T-cell (primary cell): ENCODE results near the gene UVRAG. TPM values are rescaled to one million over a fixed set of nuclear protein-coding genes. Genes with fewer than 3 reads are reported as not detected.
"Not testable (repeated sequence)": the region's sequence is repeated elsewhere in the genome, so short reads cannot be mapped to it uniquely, and the experiment has no call there.

Experiments
- ATAC-seq, 4 experiments: fragments of 200-7000 bp in 3 of 4; fragments of 150-1000 bp in 1 of 4; cut with Tn5 transposase; replicated peaks in 1 of 4; 1 replicate in 3 of 4; 2 replicates in 1 of 4; pipeline ENCODE4 v1.10.0; 2021; ENCODE audit warnings: moderate library complexity in 3 of 4, mild to moderate bottlenecking in 2 of 4, moderate number of reproducible peaks in 1 of 4
- CTCF ChIA-PET, 2 donors: fragments of 300-600 bp; sonication (Branson Sonifier 250); formaldehyde crosslinking; loops; one replicate each; lab custom pipeline; 2022; ENCODE audit warnings: antibody characterized with exemption in 2 of 2; lab: Charles Lee
- POLR2A ChIA-PET, 2 donors: fragments of 300-600 bp; sonication (Branson Sonifier 250); formaldehyde crosslinking; loops; one replicate each; lab custom pipeline; 2022; ENCODE audit warnings: antibody characterized with exemption in 2 of 2; lab: Charles Lee
- DNase-seq, 35 experiments: peaks; one replicate each; pipeline versions ENCODE4 v3.0.0 to v3.0.0-alpha.2; 2013 to 2023
- H3K27ac ChIP-seq: one replicate; pipeline ENCODE4 v1.5.1; 2013; ENCODE audit warnings: low read length
- H3K27me3 ChIP-seq, 2 experiments: replicated peaks in 1 of 2; 1 replicate in 1 of 2; 2 replicates in 1 of 2; pipeline versions ENCODE4 v1.6.1 to v1.7.0; 2013; ENCODE audit warnings: low read length in 1 of 2, mixed read lengths in 1 of 2; ENCODE audit not compliant: control insufficient read depth in 2 of 2, insufficient read depth in 2 of 2; ENCODE audit errors: extremely low read depth in 1 of 2
- H3K36me3 ChIP-seq, 2 donors: 1 replicate in 1 of 2; 2 replicates in 1 of 2; pipeline versions ENCODE4 v1.6.1 to v1.7.0; 2013; ENCODE audit warnings: low read length in 1 of 2; ENCODE audit not compliant: control insufficient read depth in 2 of 2, insufficient read depth in 1 of 2; ENCODE audit errors: extremely low read depth in 1 of 2
- H3K4me1 ChIP-seq, 2 experiments: 1 replicate in 1 of 2; 2 replicates in 1 of 2; pipeline versions ENCODE4 v1.6.1 to v1.7.0; 2013; ENCODE audit warnings: low read length in 2 of 2, mixed read lengths in 1 of 2; ENCODE audit not compliant: insufficient read depth in 2 of 2, control insufficient read depth in 1 of 2; ENCODE audit errors: extremely low read depth in 1 of 2
- H3K4me3 ChIP-seq, 2 donors: 1 replicate in 1 of 2; 2 replicates in 1 of 2; pipeline versions ENCODE4 v1.5.1 to v1.7.0; 2013; ENCODE audit warnings: mild to moderate bottlenecking in 2 of 2, low read length in 1 of 2, moderate library complexity in 1 of 2; ENCODE audit not compliant: control insufficient read depth in 1 of 2; ENCODE audit errors: extremely low read depth in 1 of 2
- H3K9me3 ChIP-seq: 2 replicates; pipeline ENCODE4 v1.7.0; 2013
- H3K27ac Mint-ChIP-seq, 2 donors: one replicate each; pipeline ENCODE4 v1.8.0; 2020 to 2021; ENCODE audit warnings: mild to moderate bottlenecking in 2 of 2, mixed read lengths in 2 of 2
- H3K27me3 Mint-ChIP-seq, 2 donors: one replicate each; pipeline ENCODE4 v1.8.0; 2021 to 2022; ENCODE audit warnings: mixed read lengths in 2 of 2
- H3K36me3 Mint-ChIP-seq: one replicate; pipeline ENCODE4 v1.8.0; 2021; ENCODE audit warnings: mixed read lengths
- H3K4me1 Mint-ChIP-seq, 3 donors: one replicate each; pipeline ENCODE4 v1.8.0; 2020 to 2022; ENCODE audit warnings: mixed read lengths in 3 of 3, mild to moderate bottlenecking in 1 of 3
- H3K4me3 Mint-ChIP-seq, 3 donors: one replicate each; pipeline ENCODE4 v1.8.0; 2020 to 2022; ENCODE audit warnings: mild to moderate bottlenecking in 3 of 3, mixed read lengths in 3 of 3, moderate library complexity in 3 of 3
- H3K9me3 Mint-ChIP-seq, 3 donors: one replicate each; pipeline ENCODE4 v1.8.0; 2020 to 2022; ENCODE audit warnings: mixed read lengths in 3 of 3
- WGBS: methylation state at CpG from one replicate; pipeline ENCODE4 v1.1.5; 2013; ENCODE audit warnings: missing lambda C conversion rate; ENCODE audit not compliant: insufficient coverage; 5-methylcytosine and 5-hydroxymethylcytosine counted together
- total RNA-seq, 35 experiments: library from RNA in 6 of 35; stranded (reverse) in 6 of 35; fragments of 120-200 nt in 1 of 35; gene quantifications; one replicate each; pipeline versions ENCODE4 v1.2.1 to v1.2.4 and lab custom pipeline; 2013 to 2026

The UVRAG gene
- total RNA-seq, 5 donors from 2014 or later (not counting 1 experiment from before 2014, with no cell fraction given): 22.4 to 32.8 (median 27.6) TPM

- H3K36me3 Mint-ChIP-seq: peaks cover 34% of the 10 kb centered on the region
- POLR2A ChIA-PET, H3K27me3 ChIP-seq, H3K27ac Mint-ChIP-seq, H3K27ac ChIP-seq, CTCF ChIA-PET, ATAC-seq, H3K9me3 Mint-ChIP-seq, H3K27me3 Mint-ChIP-seq, H3K4me1 ChIP-seq, H3K9me3 ChIP-seq, H3K4me3 ChIP-seq: not testable (repeated sequence)
- DNase-seq: peak in 7 of 35 experiments; percentile 1 to 32 (median 13)
- peaks cover 4 to 13% of the 10 kb centered on the region in 2 donors for H3K36me3 ChIP-seq
- peaks cover 32 to 56% (median 43%) of the 10 kb centered on the region in 3 donors for H3K4me1 Mint-ChIP-seq
- H3K4me3 Mint-ChIP-seq: peak overlapping the region in 2 of 3 donors; percentile 17 to 69
- 89% methylated on average over 11 of the region's 22 CpGs for WGBS
These were observed 164.5 kb downstream of the UVRAG start for GRCh38 chr11:75979479-75980027.

- Mint-ChIP-seq H3K4me1 (peaks cover 32 to 56% (median 42%) of the 10 kb centered on the region in 3 donors), H3K27me3 (no peaks in the 10 kb centered on the region), H3K4me3 (peak overlapping the region in 2 of 3 donors; percentile 17 to 69), H3K36me3 (peaks cover 38% of the 10 kb centered on the region), H3K27ac (no peak overlapping the region), H3K9me3 (no peaks in the 10 kb centered on the region)
- Histone ChIP-seq H3K9me3 (no peaks in the 10 kb centered on the region), H3K4me3 (no peak overlapping the region), H3K36me3 (peaks cover 4 to 15% of the 10 kb centered on the region in 2 donors), H3K27me3 (no peaks in the 10 kb centered on the region), H3K4me1 (no peaks in the 10 kb centered on the region), H3K27ac (no peak overlapping the region)
- CTCF ChIA-PET: no interaction called here
- no CpG with 5 or more reads among the region's 2 CpGs for WGBS
- DNase-seq (no peak), ATAC-seq (no peak)
- POLR2A ChIA-PET: no interaction called here
These were observed 165.0 kb downstream of the UVRAG start for GRCh38 chr11:75980031-75980430.

- peak overlapping the region in 1 of 2 donors; percentile 48 for H3K27ac Mint-ChIP-seq
- H3K27ac ChIP-seq: no peak overlapping the region
- no peak overlapping the region for H3K4me3 Mint-ChIP-seq
- H3K4me1 ChIP-seq: no peaks in the 10 kb centered on the region
- POLR2A ChIA-PET: interaction anchor here in 1 of 2 donors (0.7 kb wide), 1 partner anchor 10 kb away, joined by 3 read pairs; no protein-coding TSS in a partner anchor
- H3K36me3 Mint-ChIP-seq: peaks cover 38% of the 10 kb centered on the region
- H3K36me3 ChIP-seq: peaks cover 4 to 15% of the 10 kb centered on the region in 2 donors
- no peak for DNase-seq
- H3K9me3 Mint-ChIP-seq: no peaks in the 10 kb centered on the region
- no peak overlapping the region for H3K4me3 ChIP-seq
- H3K4me1 Mint-ChIP-seq: peaks cover 22 to 43% (median 34%) of the 10 kb centered on the region in 3 donors
- WGBS: no CpG with 5 or more reads among the region's 1 CpG
- H3K27me3 ChIP-seq: no peaks in the 10 kb centered on the region
- CTCF ChIA-PET: no interaction called here
- no peaks in the 10 kb centered on the region for H3K9me3 ChIP-seq
- no peak for ATAC-seq
- no peaks in the 10 kb centered on the region for H3K27me3 Mint-ChIP-seq
These were observed 166.5 kb downstream of the UVRAG start for GRCh38 chr11:75981546-75981945.

- H3K4me1 ChIP-seq: no peaks in the 10 kb centered on the region
- no peak overlapping the region for H3K4me3 ChIP-seq
- H3K36me3 ChIP-seq: peaks cover 4 to 15% of the 10 kb centered on the region in 2 donors
- H3K27me3 ChIP-seq: no peaks in the 10 kb centered on the region
- no peak overlapping the region for H3K4me3 Mint-ChIP-seq
- H3K27ac Mint-ChIP-seq: no peak overlapping the region
- ATAC-seq (no peak), DNase-seq (no peak)
- ChIA-PET POLR2A (no interaction called here), CTCF (no interaction called here)
- H3K9me3 Mint-ChIP-seq: no peaks in the 10 kb centered on the region
- no peaks in the 10 kb centered on the region for H3K27me3 Mint-ChIP-seq
- H3K36me3 Mint-ChIP-seq: peaks cover 45% of the 10 kb centered on the region
- no peaks in the 10 kb centered on the region for H3K9me3 ChIP-seq
- H3K27ac ChIP-seq: no peak overlapping the region
- peaks cover 18 to 38% (median 28%) of the 10 kb centered on the region in 3 donors for H3K4me1 Mint-ChIP-seq
- WGBS: 94% methylated on average over 4 of the region's 4 CpGs
These were observed 167.3 kb downstream of the UVRAG start for GRCh38 chr11:75982309-75982708.

- CTCF ChIA-PET: no interaction called here
- H3K9me3 Mint-ChIP-seq: no peaks in the 10 kb centered on the region
- no peaks in the 10 kb centered on the region for H3K27me3 Mint-ChIP-seq
- Histone ChIP-seq H3K9me3 (no peaks in the 10 kb centered on the region), H3K36me3 (peaks cover 0 to 15% of the 10 kb centered on the region in 2 donors), H3K27ac (no peak overlapping the region), H3K4me1 (peaks cover 3% of the 10 kb centered on the region in 2 experiments), H3K27me3 (no peaks in the 10 kb centered on the region), H3K4me3 (no peak overlapping the region)
- H3K27ac Mint-ChIP-seq: no peak overlapping the region
- ATAC-seq (no peak), DNase-seq (no peak)
- no peak overlapping the region for H3K4me3 Mint-ChIP-seq
- whole genome bisulfite sequencing: no CpG with 5 or more reads among the region's 2 CpGs
- peaks cover 45% of the 10 kb centered on the region for H3K36me3 Mint-ChIP-seq
- POLR2A ChIA-PET: no interaction called here
- H3K4me1 Mint-ChIP-seq: peaks cover 14 to 20% (median 17%) of the 10 kb centered on the region in 3 donors
These were observed 172.0 kb downstream of the UVRAG start for GRCh38 chr11:75986966-75987365.

- Histone ChIP-seq H3K27ac (no peak overlapping the region), H3K36me3 (peaks cover 0 to 2% of the 10 kb centered on the region in 2 donors), H3K4me3 (no peak overlapping the region), H3K9me3 (no peaks in the 10 kb centered on the region), H3K27me3 (no peaks in the 10 kb centered on the region), H3K4me1 (peaks cover 3% of the 10 kb centered on the region in 2 experiments)
- Mint-ChIP-seq H3K27me3 (no peaks in the 10 kb centered on the region), H3K4me3 (no peak overlapping the region), H3K36me3 (peaks cover 55% of the 10 kb centered on the region), H3K4me1 (peaks cover 12 to 15% (median 13%) of the 10 kb centered on the region in 3 donors), H3K27ac (no peak overlapping the region), H3K9me3 (no peaks in the 10 kb centered on the region)
- ATAC-seq: no peak
- no CpG with 5 or more reads among the region's 2 CpGs for WGBS
- ChIA-PET POLR2A (no interaction called here), CTCF (no interaction called here)
- no peak for DNase-seq
These were observed 178.1 kb downstream of the UVRAG start for GRCh38 chr11:75993126-75993525.
